Activated CD4-positive, alpha-beta T cell treated with anti-CD3 and anti-CD28 coated beads for 36 hours (primary cell): Measurements from ENCODE around the gene NAT8L. TPM values are rescaled to one million over a fixed set of nuclear protein-coding genes. Genes with fewer than 3 reads are reported as not detected.

Source experiments
- ATAC-seq: fragments of 200-7000 bp; cut with Tn5 transposase; one replicate; pipeline ENCODE4 v1.10.0; 2021; ENCODE audit warnings: mild to moderate bottlenecking, moderate library complexity
- CTCF ChIA-PET: fragments of 350-600 bp; sonication (Branson Sonifier 250); formaldehyde crosslinking; loops from one replicate; lab custom pipeline; 2021; ENCODE audit warnings: antibody characterized with exemption; lab: Charles Lee
- POLR2A ChIA-PET: fragments of 350-600 bp; sonication (Branson Sonifier 250); formaldehyde crosslinking; loops from one replicate; lab custom pipeline; 2021; ENCODE audit warnings: antibody characterized with exemption, inconsistent platforms; lab: Charles Lee
- DNase-seq: peaks from one replicate; pipeline ENCODE4 v3.0.0-alpha.2; 2020
- H3K27ac Mint-ChIP-seq: one replicate; pipeline ENCODE4 v1.8.0; 2021; ENCODE audit warnings: mixed read lengths
- H3K27me3 Mint-ChIP-seq: one replicate; pipeline ENCODE4 v1.8.0; 2021; ENCODE audit warnings: mixed read lengths
- H3K36me3 Mint-ChIP-seq: one replicate; pipeline ENCODE4 v1.8.0; 2021; ENCODE audit warnings: low read depth, mixed read lengths
- H3K4me1 Mint-ChIP-seq: one replicate; pipeline ENCODE4 v1.8.0; 2021; ENCODE audit warnings: mixed read lengths
- H3K4me3 Mint-ChIP-seq: one replicate; pipeline ENCODE4 v1.8.0; 2021; ENCODE audit warnings: mild to moderate bottlenecking, moderate library complexity, mixed read lengths
- H3K9me3 Mint-ChIP-seq: one replicate; pipeline ENCODE4 v1.8.0; 2021; ENCODE audit warnings: low read depth, mixed read lengths
- intact Hi-C, 2 experiments: fragments of 100-400 bp; cut with DNase I in 1 of 2; cut with micrococcal nuclease in 1 of 2; formaldehyde crosslinking; loops; one replicate each; pipeline versions ENCODE4 v1.14.2 to v1.15.1; 2022 to 2024; cut with DNase I, micrococcal nuclease
- total RNA-seq, 2 experiments: library from RNA; stranded (reverse); gene quantifications; one replicate each; pipeline ENCODE4 v1.2.3, GENCODE V29; 2021

Gene NAT8L
- total RNA-seq, 2 experiments from 2014 or later = 0.39 to 0.55 TPM

- H3K27me3 Mint-ChIP-seq = peaks cover 8% of the 10 kb centered on the region
- intact Hi-C loops = no loop called here
- no peak overlapping the region for H3K4me3 Mint-ChIP-seq
- peaks cover 2% of the 10 kb centered on the region for H3K36me3 Mint-ChIP-seq
- ChIA-PET POLR2A (no interaction called here), CTCF (no interaction called here)
- H3K27ac Mint-ChIP-seq = no peak overlapping the region
- ATAC-seq (no peak), DNase-seq (no peak)
- peaks cover 13% of the 10 kb centered on the region for H3K9me3 Mint-ChIP-seq
- peaks cover 4% of the 10 kb centered on the region for H3K4me1 Mint-ChIP-seq
Measured at GRCh38 chr4:2104556-2105345, 45.6 kb downstream of the NAT8L start.

GRCh38 chr4:2105559-2105958 lies 46.4 kb downstream of the NAT8L start:
- ATAC-seq = no peak
- ChIA-PET CTCF (interaction anchor here (0.7 to 0.8 kb wide), 2 partner anchors 36 to 580 kb away, joined by 3 read pairs; no protein-coding TSS in a partner anchor), POLR2A (no interaction called here)
- Mint-ChIP-seq H3K27ac (no peak overlapping the region), H3K9me3 (peaks cover 13% of the 10 kb centered on the region), H3K4me1 (peaks cover 4% of the 10 kb centered on the region), H3K36me3 (peaks cover 2% of the 10 kb centered on the region), H3K4me3 (no peak overlapping the region), H3K27me3 (peaks cover 6% of the 10 kb centered on the region)
- no peak for DNase-seq
- intact Hi-C loops = no loop called here

- ATAC-seq = no peak
- Mint-ChIP-seq H3K4me1 (no peaks in the 10 kb centered on the region), H3K9me3 (no peaks in the 10 kb centered on the region), H3K36me3 (no peaks in the 10 kb centered on the region), H3K4me3 (no peak overlapping the region), H3K27ac (no peak overlapping the region), H3K27me3 (no peaks in the 10 kb centered on the region)
- CTCF ChIA-PET = interaction anchor here (0.6 to 0.7 kb wide), 2 partner anchors 16 to 74 kb away, joined by 3 read pairs; no protein-coding TSS in a partner anchor
- intact Hi-C loops = no loop called here
- POLR2A ChIA-PET = no interaction called here
- no peak for DNase-seq
Measured at GRCh38 chr4:2116687-2117400, 57.7 kb downstream of the NAT8L start.

Other genes starting within 250 kb of the NAT8L start
- gene LETM1, start 203.2 kb upstream of the NAT8L start, total RNA-seq = 10 to 100 TPM; 41.6 to 51.3 TPM
- gene NSD2, start 187.9 kb upstream of the NAT8L start, total RNA-seq = 100 to 1,000 TPM; 194 to 232 TPM
- gene NELFA, start 50.4 kb upstream of the NAT8L start, total RNA-seq = 10 to 100 TPM; 41.6 to 48.3 TPM
- gene HAUS3, start 182.8 kb downstream of the NAT8L start, total RNA-seq = 10 to 100 TPM; 14.6 to 18.6 TPM
- gene POLN, start 182.8 kb downstream of the NAT8L start, total RNA-seq = 1 to 10 TPM; 2.3 to 3.2 TPM
- 1 to 10 TPM; 1.6 to 2.3 TPM for gene MXD4, start 202.8 kb downstream of the NAT8L start, total RNA-seq